Measurements from ENCODE around the gene ADGRG1.

Gene ADGRG1

DNA sequence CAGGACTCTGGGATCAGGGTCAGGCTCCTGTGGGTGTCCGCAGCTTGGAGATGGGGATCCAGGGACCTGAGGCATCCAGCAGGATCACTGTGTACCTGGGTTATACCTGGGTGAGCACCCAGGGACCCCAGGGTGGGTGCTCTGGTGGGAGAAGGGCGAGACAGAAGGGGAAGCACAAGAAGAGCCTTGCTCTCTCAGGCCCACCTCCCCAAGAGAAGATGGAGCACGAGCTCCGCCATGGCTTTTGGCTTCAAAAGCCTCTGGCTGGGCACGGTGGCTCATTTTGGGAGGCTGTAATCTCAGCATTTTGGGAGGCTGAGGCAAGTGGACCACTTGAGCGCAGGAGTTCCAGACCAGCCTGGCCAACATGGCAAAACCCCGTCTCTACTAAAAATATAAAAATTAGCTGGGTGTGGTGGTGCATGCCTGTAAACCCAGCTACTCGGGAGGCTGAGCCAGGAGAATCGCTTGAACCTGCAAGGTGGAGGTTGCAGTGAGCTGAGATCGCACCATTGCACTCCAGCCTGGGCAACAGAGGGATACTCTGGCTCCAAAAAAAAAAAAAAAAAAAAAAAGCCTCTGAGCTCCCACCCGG, 75.1 kb downstream of the ADGRG1 start:
- no peak overlapping the region for H2AK5ac ChIP-seq (ENCODE audit: low read length)
- H3K4me2 ChIP-seq (ENCODE audit: low read length): no peak overlapping the region
- peaks cover 17 to 19% of the 10 kb centered on the region in 2 experiments for H3K4me1 ChIP-seq (ENCODE audit: control insufficient read depth in 1 of 2, insufficient read depth in 2 of 2, low read length in 2 of 2)
- H2BK120ac ChIP-seq (ENCODE audit: insufficient read depth, low read length, poor library complexity): no peak overlapping the region
- no peak overlapping the region for H2BK5ac ChIP-seq (ENCODE audit: low read depth, low read length, poor library complexity)
- H4K12ac ChIP-seq (ENCODE audit: low read depth, low read length): no peak overlapping the region
- H3K18ac ChIP-seq (ENCODE audit: low read length): no peak overlapping the region
- H3K79me2 ChIP-seq (ENCODE audit: control insufficient read depth, insufficient read depth, low read length, poor library complexity): no peaks in the 10 kb centered on the region
- no peak overlapping the region for H3K4ac ChIP-seq (ENCODE audit: low read depth, low read length)
- H3K23ac ChIP-seq (ENCODE audit: low read length): no peak overlapping the region
- peaks cover 9% of the 10 kb centered on the region for H3K9me3 ChIP-seq (ENCODE audit: insufficient read depth, low read depth, low read length)
- H2BK12ac ChIP-seq (ENCODE audit: low read length): no peak overlapping the region
- no CpG with 5 or more reads among the region's 11 CpGs for WGBS (ENCODE audit: extremely low coverage, insufficient coverage, insufficient read length)
- no peak for DNase-seq
- no peak overlapping the region for H3K4me3 ChIP-seq (ENCODE audit: low read depth, low read length)
- H4K8ac ChIP-seq (ENCODE audit: low read depth, low read length): no peak overlapping the region
- H3K79me1 ChIP-seq (ENCODE audit: low read length): peaks cover 3% of the 10 kb centered on the region
- H3K27ac ChIP-seq (ENCODE audit: low read depth, low read length): no peak overlapping the region
- H3K14ac ChIP-seq (ENCODE audit: low read length): no peak overlapping the region
- H3K36me3 ChIP-seq (ENCODE audit: control insufficient read depth in 1 of 2, insufficient read depth in 2 of 2, low read length in 2 of 2): no peaks in the 10 kb centered on the region
- no peak overlapping the region for H3K9ac ChIP-seq (ENCODE audit: low read length)
- no peak overlapping the region for H2AFZ ChIP-seq (ENCODE audit: insufficient read depth, low read length, poor library complexity)
- H3K27me3 ChIP-seq (ENCODE audit: insufficient read depth, low read length): no peaks in the 10 kb centered on the region
- no peak overlapping the region for H4K91ac ChIP-seq (ENCODE audit: low read depth, low read length)

GRCh38 chr16:57704011-57704904, 75.8 kb downstream of the ADGRG1 start:
- H2AFZ ChIP-seq (ENCODE audit: insufficient read depth, low read length, poor library complexity): no peak overlapping the region

DNA sequence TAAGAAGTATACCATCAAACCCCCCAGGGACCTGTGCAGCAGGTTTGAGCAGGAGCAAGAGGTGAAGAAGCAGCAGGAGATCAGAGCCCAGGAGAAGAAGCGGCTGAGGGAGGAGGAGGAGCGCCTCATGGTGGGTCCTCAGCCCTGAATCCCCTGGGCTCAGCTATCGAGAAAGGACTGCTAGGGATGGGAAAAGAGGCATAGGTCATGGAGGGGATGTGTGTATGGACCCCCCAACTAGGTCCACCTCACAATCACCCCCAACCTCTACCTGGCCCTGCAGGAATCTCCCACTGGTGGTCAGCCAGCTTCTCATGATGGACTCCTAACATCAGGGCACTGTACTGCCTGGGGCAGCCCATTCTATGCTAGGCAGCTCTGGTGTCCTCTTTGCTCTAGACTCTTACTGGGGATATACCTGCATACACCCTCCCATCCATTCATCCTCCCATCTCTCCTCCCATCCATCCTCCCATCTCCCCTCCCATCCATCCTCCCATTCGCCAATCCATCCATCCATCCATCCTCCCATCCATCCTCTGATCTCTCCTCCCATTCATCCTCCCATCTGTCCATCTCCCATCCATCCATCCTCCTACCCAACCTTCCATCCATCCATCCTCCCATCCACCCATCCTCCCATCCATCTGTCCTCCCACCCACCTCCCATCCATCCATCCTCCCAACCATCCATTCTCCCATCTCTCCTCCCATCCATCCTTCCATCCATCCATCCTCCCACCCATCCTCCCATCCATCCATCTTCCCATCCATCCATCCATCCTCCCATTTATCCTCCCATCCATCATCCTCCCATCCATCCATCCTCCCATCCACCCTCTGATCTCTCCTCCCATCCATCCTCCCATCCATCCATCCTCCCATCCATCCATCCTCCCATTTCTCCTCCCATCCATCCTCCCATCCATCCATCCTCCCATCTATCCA, 76.7 kb downstream of the ADGRG1 start:
- H3K36me3 ChIP-seq (ENCODE audit: control insufficient read depth in 1 of 2, insufficient read depth in 2 of 2, low read length in 2 of 2): no peaks in the 10 kb centered on the region
- peaks cover 10 to 14% of the 10 kb centered on the region in 2 experiments for H3K4me1 ChIP-seq (ENCODE audit: control insufficient read depth in 1 of 2, insufficient read depth in 2 of 2, low read length in 2 of 2)
- no peak overlapping the region for H2BK5ac ChIP-seq (ENCODE audit: low read depth, low read length, poor library complexity)
- H3K27ac ChIP-seq (ENCODE audit: low read depth, low read length): no peak overlapping the region
- no peak overlapping the region for H2AK5ac ChIP-seq (ENCODE audit: low read length)
- 100% methylated on average over 1 of the region's 4 CpGs for WGBS (ENCODE audit: extremely low coverage, insufficient coverage, insufficient read length)
- no peak overlapping the region for H4K12ac ChIP-seq (ENCODE audit: low read depth, low read length)
- no peak overlapping the region for H2BK12ac ChIP-seq (ENCODE audit: low read length)
- no peak overlapping the region for H2AFZ ChIP-seq (ENCODE audit: insufficient read depth, low read length, poor library complexity)
- H4K8ac ChIP-seq (ENCODE audit: low read depth, low read length): no peak overlapping the region
- no peak overlapping the region for H4K91ac ChIP-seq (ENCODE audit: low read depth, low read length)
- no peaks in the 10 kb centered on the region for H3K79me2 ChIP-seq (ENCODE audit: control insufficient read depth, insufficient read depth, low read length, poor library complexity)
- DNase-seq: no peak
- no peaks in the 10 kb centered on the region for H3K27me3 ChIP-seq (ENCODE audit: insufficient read depth, low read length)
- no peak overlapping the region for H2BK120ac ChIP-seq (ENCODE audit: insufficient read depth, low read length, poor library complexity)
- no peaks in the 10 kb centered on the region for H3K79me1 ChIP-seq (ENCODE audit: low read length)
- H3K4ac ChIP-seq (ENCODE audit: low read depth, low read length): no peak overlapping the region
- H3K23ac ChIP-seq (ENCODE audit: low read length): no peak overlapping the region
- no peak overlapping the region for H3K9ac ChIP-seq (ENCODE audit: low read length)
- no peak overlapping the region for H3K4me3 ChIP-seq (ENCODE audit: low read depth, low read length)
- no peak overlapping the region for H3K14ac ChIP-seq (ENCODE audit: low read length)
- H3K4me2 ChIP-seq (ENCODE audit: low read length): no peak overlapping the region
- H3K9me3 ChIP-seq (ENCODE audit: insufficient read depth, low read depth, low read length): peaks cover 9% of the 10 kb centered on the region
- no peak overlapping the region for H3K18ac ChIP-seq (ENCODE audit: low read length)

More at GRCh38 chr16:57704011-57704904, 75.8 kb downstream of the ADGRG1 start:
- no peaks in the 10 kb centered on the region for H3K79me2 ChIP-seq (ENCODE audit: control insufficient read depth, insufficient read depth, low read length, poor library complexity)
- WGBS (ENCODE audit: extremely low coverage, insufficient coverage, insufficient read length): no CpG with 5 or more reads among the region's 11 CpGs
- H3K9ac ChIP-seq (ENCODE audit: low read length): no peak overlapping the region
- no peak for DNase-seq
- no peak overlapping the region for H2BK5ac ChIP-seq (ENCODE audit: low read depth, low read length, poor library complexity)
- no peak overlapping the region for H2BK120ac ChIP-seq (ENCODE audit: insufficient read depth, low read length, poor library complexity)
- H3K4ac ChIP-seq (ENCODE audit: low read depth, low read length): no peak overlapping the region
- no peaks in the 10 kb centered on the region for H3K36me3 ChIP-seq (ENCODE audit: control insufficient read depth in 1 of 2, insufficient read depth in 2 of 2, low read length in 2 of 2)
- no peak overlapping the region for H4K12ac ChIP-seq (ENCODE audit: low read depth, low read length)
- no peak overlapping the region for H3K4me3 ChIP-seq (ENCODE audit: low read depth, low read length)
- H3K23ac ChIP-seq (ENCODE audit: low read length): no peak overlapping the region
- peaks cover 3% of the 10 kb centered on the region for H3K79me1 ChIP-seq (ENCODE audit: low read length)
- no peak overlapping the region for H4K8ac ChIP-seq (ENCODE audit: low read depth, low read length)
- no peak overlapping the region for H3K14ac ChIP-seq (ENCODE audit: low read length)
- H3K9me3 ChIP-seq (ENCODE audit: insufficient read depth, low read depth, low read length): peaks cover 9% of the 10 kb centered on the region
- no peak overlapping the region for H3K4me2 ChIP-seq (ENCODE audit: low read length)
- no peak overlapping the region for H2AK5ac ChIP-seq (ENCODE audit: low read length)
- H3K18ac ChIP-seq (ENCODE audit: low read length): no peak overlapping the region
- no peak overlapping the region for H4K91ac ChIP-seq (ENCODE audit: low read depth, low read length)
- H3K27me3 ChIP-seq (ENCODE audit: insufficient read depth, low read length): no peaks in the 10 kb centered on the region
- H3K27ac ChIP-seq (ENCODE audit: low read depth, low read length): no peak overlapping the region
- peaks cover 17 to 19% of the 10 kb centered on the region in 2 experiments for H3K4me1 ChIP-seq (ENCODE audit: control insufficient read depth in 1 of 2, insufficient read depth in 2 of 2, low read length in 2 of 2)
- H2BK12ac ChIP-seq (ENCODE audit: low read length): no peak overlapping the region

DNA sequence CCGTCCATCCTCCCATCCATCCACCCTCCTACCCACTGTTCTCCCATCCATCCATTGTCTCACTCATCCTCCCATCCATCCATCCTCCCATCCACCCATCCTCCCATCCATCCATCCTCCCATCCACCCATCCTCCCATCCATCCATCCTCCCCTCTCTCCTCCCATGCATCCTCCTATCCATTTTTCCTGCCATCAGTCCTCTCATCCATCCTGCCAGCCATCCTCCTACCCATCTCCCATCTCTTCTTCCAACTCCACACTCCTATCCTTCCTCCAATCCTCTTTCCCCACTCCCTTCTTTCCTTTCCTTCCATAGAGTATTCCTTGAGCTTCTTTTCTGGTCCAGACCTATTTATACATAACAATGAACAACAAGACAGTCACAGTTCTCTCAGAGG, 78.3 kb downstream of the ADGRG1 start:
- Histone ChIP-seq H3K79me2 (ENCODE audit: control insufficient read depth, insufficient read depth, low read length, poor library complexity) (no peaks in the 10 kb centered on the region), H4K12ac (ENCODE audit: low read depth, low read length) (no peak overlapping the region), H3K23ac (ENCODE audit: low read length) (no peak overlapping the region), H3K14ac (ENCODE audit: low read length) (no peak overlapping the region), H3K4ac (ENCODE audit: low read depth, low read length) (no peak overlapping the region), H4K8ac (ENCODE audit: low read depth, low read length) (no peak overlapping the region), H4K91ac (ENCODE audit: low read depth, low read length) (no peak overlapping the region), H3K4me1 (ENCODE audit: control insufficient read depth in 1 of 2, insufficient read depth in 2 of 2, low read length in 2 of 2) (peaks cover 3 to 4% of the 10 kb centered on the region in 2 experiments), H2AK5ac (ENCODE audit: low read length) (no peak overlapping the region), H3K4me3 (ENCODE audit: low read depth, low read length) (no peak overlapping the region), H2BK12ac (ENCODE audit: low read length) (no peak overlapping the region), H2BK5ac (ENCODE audit: low read depth, low read length, poor library complexity) (no peak overlapping the region), H3K9ac (ENCODE audit: low read length) (no peak overlapping the region), H3K18ac (ENCODE audit: low read length) (no peak overlapping the region), H3K36me3 (ENCODE audit: control insufficient read depth in 1 of 2, insufficient read depth in 2 of 2, low read length in 2 of 2) (no peaks in the 10 kb centered on the region), H3K79me1 (ENCODE audit: low read length) (no peaks in the 10 kb centered on the region), H3K27ac (ENCODE audit: low read depth, low read length) (no peak overlapping the region), H3K9me3 (ENCODE audit: insufficient read depth, low read depth, low read length) (peaks cover 9% of the 10 kb centered on the region), H3K4me2 (ENCODE audit: low read length) (no peak overlapping the region), H3K27me3 (ENCODE audit: insufficient read depth, low read length) (no peaks in the 10 kb centered on the region), H2AFZ (ENCODE audit: insufficient read depth, low read length, poor library complexity) (no peak overlapping the region), H2BK120ac (ENCODE audit: insufficient read depth, low read length, poor library complexity) (no peak overlapping the region)
- WGBS (ENCODE audit: extremely low coverage, insufficient coverage, insufficient read length): 91% methylated on average over 1 of the region's 1 CpG
- no peak for DNase-seq
